K562 (cell line): ENCODE data around the gene TBC1D2. TPM values are rescaled to one million over a fixed set of nuclear protein-coding genes. Genes with fewer than 3 reads are reported as not detected.
A peak's percentile ranks its signal among the peaks of the same experiment; 100 is the strongest.

Experiments
- BRD4 ChIP-seq: fragments of 200-600 bp; sonication (generic); IDR thresholded peaks from 2 replicates; pipeline ENCODE4 v1.6.1; 2017; ENCODE audit warnings: inconsistent platforms
- CREM ChIP-seq: IDR thresholded peaks from 2 replicates; pipeline ENCODE4 v1.6.1; 2014; ENCODE audit warnings: antibody characterized with exemption, low read depth
- EGR1 ChIP-seq: fragments of 450-650 bp; conservative IDR thresholded peaks from 2 replicates; pipeline ENCODE4 v1.6.1; 2017; ENCODE audit warnings: mild to moderate bottlenecking
- TCF15 ChIP-seq: fragments of 250-450 bp; sonication (Bioruptor Pico); IDR thresholded peaks from 2 replicates; pipeline ENCODE4 v1.8.0; 2022; ENCODE audit warnings: moderate library complexity, mild to moderate bottlenecking, inconsistent platforms
- polyA plus RNA-seq, 8 experiments: library from polyadenylated mRNA; depleted of rRNA in 4 of 8; stranded (reverse) in 5 of 8; unstranded in 3 of 8; fragments of >200 nt; fragmentation: Nextera tagmentation in 2 of 8; fragmentation: Illumina TruSeq in 1 of 8; extraction: Ambion mirVana in 2 of 8; extraction: Trizol in 1 of 8; gene quantifications; 2 replicates each; pipeline versions ENCODE4 v1.2.1 to v1.2.3, GENCODE V29; 2011 to 2014; ENCODE audit warnings: inconsistent platforms in 1 of 8, missing spikeins in 1 of 8
- total RNA-seq, 7 experiments: library from RNA; depleted of rRNA in 6 of 7; stranded (reverse); fragments of >200 nt in 6 of 7; fragmentation: Illumina TruSeq in 2 of 7; extraction: Trizol in 2 of 7; gene quantifications; 2 replicates each; pipeline versions ENCODE4 v1.2.1 to v1.2.3, GENCODE V29; 2011 to 2021; ENCODE audit warnings: low replicate concordance in 1 of 7
- TF ChIP-seq, protein P1 (sequence below): fragments of 450-650 bp; IDR thresholded peaks from 2 replicates; pipeline ENCODE4 v1.6.1; 2016; ENCODE audit warnings: mild to moderate bottlenecking, moderate library complexity
- TF ChIP-seq, protein P2 (sequence below): fragments of 450-650 bp; IDR thresholded peaks from 2 replicates; pipeline ENCODE4 v1.6.1; 2016; ENCODE audit warnings: low read depth

Gene TBC1D2
- total and polyA plus RNA-seq, 9 of the 15 experiments (the other 6 are each of a cell fraction or from before 2014, with no cell fraction given), result 0.10 to 7.0 (median 2.5) TPM

- TF ChIP-seq, protein P1, sequence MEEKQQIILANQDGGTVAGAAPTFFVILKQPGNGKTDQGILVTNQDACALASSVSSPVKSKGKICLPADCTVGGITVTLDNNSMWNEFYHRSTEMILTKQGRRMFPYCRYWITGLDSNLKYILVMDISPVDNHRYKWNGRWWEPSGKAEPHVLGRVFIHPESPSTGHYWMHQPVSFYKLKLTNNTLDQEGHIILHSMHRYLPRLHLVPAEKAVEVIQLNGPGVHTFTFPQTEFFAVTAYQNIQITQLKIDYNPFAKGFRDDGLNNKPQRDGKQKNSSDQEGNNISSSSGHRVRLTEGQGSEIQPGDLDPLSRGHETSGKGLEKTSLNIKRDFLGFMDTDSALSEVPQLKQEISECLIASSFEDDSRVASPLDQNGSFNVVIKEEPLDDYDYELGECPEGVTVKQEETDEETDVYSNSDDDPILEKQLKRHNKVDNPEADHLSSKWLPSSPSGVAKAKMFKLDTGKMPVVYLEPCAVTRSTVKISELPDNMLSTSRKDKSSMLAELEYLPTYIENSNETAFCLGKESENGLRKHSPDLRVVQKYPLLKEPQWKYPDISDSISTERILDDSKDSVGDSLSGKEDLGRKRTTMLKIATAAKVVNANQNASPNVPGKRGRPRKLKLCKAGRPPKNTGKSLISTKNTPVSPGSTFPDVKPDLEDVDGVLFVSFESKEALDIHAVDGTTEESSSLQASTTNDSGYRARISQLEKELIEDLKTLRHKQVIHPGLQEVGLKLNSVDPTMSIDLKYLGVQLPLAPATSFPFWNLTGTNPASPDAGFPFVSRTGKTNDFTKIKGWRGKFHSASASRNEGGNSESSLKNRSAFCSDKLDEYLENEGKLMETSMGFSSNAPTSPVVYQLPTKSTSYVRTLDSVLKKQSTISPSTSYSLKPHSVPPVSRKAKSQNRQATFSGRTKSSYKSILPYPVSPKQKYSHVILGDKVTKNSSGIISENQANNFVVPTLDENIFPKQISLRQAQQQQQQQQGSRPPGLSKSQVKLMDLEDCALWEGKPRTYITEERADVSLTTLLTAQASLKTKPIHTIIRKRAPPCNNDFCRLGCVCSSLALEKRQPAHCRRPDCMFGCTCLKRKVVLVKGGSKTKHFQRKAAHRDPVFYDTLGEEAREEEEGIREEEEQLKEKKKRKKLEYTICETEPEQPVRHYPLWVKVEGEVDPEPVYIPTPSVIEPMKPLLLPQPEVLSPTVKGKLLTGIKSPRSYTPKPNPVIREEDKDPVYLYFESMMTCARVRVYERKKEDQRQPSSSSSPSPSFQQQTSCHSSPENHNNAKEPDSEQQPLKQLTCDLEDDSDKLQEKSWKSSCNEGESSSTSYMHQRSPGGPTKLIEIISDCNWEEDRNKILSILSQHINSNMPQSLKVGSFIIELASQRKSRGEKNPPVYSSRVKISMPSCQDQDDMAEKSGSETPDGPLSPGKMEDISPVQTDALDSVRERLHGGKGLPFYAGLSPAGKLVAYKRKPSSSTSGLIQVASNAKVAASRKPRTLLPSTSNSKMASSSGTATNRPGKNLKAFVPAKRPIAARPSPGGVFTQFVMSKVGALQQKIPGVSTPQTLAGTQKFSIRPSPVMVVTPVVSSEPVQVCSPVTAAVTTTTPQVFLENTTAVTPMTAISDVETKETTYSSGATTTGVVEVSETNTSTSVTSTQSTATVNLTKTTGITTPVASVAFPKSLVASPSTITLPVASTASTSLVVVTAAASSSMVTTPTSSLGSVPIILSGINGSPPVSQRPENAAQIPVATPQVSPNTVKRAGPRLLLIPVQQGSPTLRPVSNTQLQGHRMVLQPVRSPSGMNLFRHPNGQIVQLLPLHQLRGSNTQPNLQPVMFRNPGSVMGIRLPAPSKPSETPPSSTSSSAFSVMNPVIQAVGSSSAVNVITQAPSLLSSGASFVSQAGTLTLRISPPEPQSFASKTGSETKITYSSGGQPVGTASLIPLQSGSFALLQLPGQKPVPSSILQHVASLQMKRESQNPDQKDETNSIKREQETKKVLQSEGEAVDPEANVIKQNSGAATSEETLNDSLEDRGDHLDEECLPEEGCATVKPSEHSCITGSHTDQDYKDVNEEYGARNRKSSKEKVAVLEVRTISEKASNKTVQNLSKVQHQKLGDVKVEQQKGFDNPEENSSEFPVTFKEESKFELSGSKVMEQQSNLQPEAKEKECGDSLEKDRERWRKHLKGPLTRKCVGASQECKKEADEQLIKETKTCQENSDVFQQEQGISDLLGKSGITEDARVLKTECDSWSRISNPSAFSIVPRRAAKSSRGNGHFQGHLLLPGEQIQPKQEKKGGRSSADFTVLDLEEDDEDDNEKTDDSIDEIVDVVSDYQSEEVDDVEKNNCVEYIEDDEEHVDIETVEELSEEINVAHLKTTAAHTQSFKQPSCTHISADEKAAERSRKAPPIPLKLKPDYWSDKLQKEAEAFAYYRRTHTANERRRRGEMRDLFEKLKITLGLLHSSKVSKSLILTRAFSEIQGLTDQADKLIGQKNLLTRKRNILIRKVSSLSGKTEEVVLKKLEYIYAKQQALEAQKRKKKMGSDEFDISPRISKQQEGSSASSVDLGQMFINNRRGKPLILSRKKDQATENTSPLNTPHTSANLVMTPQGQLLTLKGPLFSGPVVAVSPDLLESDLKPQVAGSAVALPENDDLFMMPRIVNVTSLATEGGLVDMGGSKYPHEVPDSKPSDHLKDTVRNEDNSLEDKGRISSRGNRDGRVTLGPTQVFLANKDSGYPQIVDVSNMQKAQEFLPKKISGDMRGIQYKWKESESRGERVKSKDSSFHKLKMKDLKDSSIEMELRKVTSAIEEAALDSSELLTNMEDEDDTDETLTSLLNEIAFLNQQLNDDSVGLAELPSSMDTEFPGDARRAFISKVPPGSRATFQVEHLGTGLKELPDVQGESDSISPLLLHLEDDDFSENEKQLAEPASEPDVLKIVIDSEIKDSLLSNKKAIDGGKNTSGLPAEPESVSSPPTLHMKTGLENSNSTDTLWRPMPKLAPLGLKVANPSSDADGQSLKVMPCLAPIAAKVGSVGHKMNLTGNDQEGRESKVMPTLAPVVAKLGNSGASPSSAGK, result 0 out of 2 replicates have a peak, but pooled peaks have one; percentile 8
- TF ChIP-seq, protein P2, sequence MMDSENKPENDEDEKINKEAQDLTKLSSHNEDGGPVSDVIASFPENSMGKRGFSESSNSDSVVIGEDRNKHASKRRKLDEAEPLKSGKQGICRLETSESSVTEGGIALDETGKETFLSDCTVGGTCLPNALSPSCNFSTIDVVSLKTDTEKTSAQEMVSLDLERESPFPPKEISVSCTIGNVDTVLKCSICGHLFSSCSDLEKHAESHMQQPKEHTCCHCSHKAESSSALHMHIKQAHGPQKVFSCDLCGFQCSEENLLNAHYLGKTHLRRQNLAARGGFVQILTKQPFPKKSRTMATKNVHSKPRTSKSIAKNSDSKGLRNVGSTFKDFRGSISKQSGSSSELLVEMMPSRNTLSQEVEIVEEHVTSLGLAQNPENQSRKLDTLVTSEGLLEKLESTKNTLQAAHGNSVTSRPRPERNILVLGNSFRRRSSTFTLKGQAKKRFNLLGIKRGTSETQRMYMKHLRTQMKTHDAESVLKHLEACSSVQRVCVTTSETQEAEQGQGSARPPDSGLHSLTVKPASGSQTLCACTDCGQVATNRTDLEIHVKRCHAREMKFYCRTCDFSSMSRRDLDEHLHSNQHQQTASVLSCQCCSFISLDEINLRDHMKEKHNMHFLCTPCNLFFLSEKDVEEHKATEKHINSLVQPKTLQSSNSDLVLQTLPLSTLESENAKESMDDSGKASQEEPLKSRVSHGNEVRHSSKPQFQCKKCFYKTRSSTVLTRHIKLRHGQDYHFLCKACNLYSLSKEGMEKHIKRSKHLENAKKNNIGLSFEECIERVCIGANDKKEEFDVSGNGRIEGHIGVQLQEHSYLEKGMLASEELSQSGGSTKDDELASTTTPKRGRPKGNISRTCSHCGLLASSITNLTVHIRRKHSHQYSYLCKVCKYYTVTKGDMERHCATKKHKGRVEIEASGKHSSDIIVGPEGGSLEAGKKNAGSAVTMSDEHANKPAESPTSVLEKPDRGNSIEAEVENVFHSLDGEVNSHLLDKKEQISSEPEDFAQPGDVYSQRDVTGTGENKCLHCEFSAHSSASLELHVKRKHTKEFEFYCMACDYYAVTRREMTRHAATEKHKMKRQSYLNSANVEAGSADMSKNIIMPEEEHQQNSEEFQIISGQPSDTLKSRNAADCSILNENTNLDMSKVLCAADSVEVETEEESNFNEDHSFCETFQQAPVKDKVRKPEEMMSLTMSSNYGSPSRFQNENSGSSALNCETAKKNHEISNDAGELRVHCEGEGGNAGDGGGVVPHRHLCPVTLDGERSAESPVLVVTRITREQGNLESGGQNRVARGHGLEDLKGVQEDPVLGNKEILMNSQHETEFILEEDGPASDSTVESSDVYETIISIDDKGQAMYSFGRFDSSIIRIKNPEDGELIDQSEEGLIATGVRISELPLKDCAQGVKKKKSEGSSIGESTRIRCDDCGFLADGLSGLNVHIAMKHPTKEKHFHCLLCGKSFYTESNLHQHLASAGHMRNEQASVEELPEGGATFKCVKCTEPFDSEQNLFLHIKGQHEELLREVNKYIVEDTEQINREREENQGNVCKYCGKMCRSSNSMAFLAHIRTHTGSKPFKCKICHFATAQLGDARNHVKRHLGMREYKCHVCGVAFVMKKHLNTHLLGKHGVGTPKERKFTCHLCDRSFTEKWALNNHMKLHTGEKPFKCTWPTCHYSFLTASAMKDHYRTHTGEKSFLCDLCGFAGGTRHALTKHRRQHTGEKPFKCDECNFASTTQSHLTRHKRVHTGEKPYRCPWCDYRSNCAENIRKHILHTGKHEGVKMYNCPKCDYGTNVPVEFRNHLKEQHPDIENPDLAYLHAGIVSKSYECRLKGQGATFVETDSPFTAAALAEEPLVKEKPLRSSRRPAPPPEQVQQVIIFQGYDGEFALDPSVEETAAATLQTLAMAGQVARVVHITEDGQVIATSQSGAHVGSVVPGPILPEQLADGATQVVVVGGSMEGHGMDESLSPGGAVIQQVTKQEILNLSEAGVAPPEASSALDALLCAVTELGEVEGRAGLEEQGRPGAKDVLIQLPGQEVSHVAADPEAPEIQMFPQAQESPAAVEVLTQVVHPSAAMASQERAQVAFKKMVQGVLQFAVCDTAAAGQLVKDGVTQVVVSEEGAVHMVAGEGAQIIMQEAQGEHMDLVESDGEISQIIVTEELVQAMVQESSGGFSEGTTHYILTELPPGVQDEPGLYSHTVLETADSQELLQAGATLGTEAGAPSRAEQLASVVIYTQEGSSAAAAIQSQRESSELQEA, result no peak
- TF ChIP-seq TCF15 (CRISPR knock-in tag), result no peak
- peak; percentile 27; the same call in 1 of the 2 replicates for TF ChIP-seq CREM
- no peak for TF ChIP-seq BRD4
- peak; percentile 48 for TF ChIP-seq EGR1
Observed at GRCh38 chr9:98192503-98193335, 62.7 kb downstream of the TBC1D2 start, which contains the start of gene CORO2A (continued).
